ENCODE results near the gene SPAG17. TPM values are rescaled to one million over a fixed set of nuclear protein-coding genes. Genes with fewer than 3 reads are reported as not detected.

The SPAG17 gene
- total RNA-seq, 1 donor = 0.09 TPM

- no peak for DNase-seq (ENCODE audit: low read depth)
- TF ChIP-seq, protein P1, sequence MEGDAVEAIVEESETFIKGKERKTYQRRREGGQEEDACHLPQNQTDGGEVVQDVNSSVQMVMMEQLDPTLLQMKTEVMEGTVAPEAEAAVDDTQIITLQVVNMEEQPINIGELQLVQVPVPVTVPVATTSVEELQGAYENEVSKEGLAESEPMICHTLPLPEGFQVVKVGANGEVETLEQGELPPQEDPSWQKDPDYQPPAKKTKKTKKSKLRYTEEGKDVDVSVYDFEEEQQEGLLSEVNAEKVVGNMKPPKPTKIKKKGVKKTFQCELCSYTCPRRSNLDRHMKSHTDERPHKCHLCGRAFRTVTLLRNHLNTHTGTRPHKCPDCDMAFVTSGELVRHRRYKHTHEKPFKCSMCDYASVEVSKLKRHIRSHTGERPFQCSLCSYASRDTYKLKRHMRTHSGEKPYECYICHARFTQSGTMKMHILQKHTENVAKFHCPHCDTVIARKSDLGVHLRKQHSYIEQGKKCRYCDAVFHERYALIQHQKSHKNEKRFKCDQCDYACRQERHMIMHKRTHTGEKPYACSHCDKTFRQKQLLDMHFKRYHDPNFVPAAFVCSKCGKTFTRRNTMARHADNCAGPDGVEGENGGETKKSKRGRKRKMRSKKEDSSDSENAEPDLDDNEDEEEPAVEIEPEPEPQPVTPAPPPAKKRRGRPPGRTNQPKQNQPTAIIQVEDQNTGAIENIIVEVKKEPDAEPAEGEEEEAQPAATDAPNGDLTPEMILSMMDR (IDR thresholded peaks at IDR 0.05; ENCODE audit: insufficient read depth, low read length) = no peak
- no peak overlapping the region for H3K4me3 ChIP-seq (ENCODE audit: low read depth, low read length)
Measured at GRCh38 chr1:118210723-118211110, 25.7 kb upstream of the SPAG17 start.

DNA sequence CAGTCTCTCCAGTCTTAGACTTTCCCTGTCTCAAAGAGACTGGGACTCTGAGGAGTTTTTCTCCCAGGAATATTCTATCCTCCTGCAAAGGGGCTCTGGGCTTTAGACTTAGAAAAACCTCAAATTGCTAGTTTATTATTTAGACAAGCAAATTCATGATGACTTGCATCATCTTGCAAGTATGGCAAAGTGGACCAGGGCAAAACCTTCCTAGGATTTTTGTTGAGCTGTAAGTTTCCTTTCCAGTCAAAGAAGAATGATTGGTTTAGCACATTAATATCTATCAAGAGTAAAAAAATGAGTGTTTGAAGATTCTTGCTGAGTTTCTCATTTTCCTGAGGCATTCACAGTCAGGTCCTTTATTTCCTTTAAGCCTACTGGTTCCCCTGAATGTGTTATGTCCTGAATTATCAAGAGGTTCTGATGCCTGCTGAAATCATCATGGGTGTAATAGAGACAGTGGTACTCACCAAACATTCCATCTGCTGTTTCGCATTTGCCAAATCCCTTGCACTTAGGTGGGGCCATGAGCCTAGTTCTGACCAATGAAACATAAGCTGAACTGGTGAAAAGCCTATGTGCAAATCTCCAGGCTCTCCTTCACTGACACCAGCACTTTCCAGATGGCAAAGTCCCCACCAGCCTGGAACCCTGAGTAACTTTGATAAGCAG is 25.2 kb upstream of the SPAG17 start:
- DNase-seq (ENCODE audit: low read depth) = no peak
- TF ChIP-seq, protein P1 (IDR thresholded peaks at IDR 0.05; ENCODE audit: insufficient read depth, low read length) = no peak
- no peak overlapping the region for H3K4me3 ChIP-seq (ENCODE audit: low read depth, low read length)

DNA sequence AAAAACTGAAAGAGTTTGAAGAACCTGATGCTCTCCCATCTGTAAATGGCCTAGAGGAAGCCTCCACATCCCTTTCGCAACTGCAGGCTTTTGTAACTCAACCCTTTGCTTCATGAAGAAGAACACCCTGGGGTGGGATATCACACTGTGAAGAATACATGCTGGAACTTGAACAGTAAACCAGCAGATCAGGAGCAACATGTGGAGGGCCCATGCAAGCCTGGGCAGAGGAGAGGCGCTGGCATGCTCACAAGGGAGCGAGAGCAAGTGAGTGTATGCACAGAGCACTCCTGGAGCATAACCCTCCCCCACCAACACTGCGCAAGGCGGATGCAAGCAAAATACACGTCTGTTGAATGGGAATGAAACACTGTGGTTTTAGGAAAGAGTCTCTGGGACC is 24.6 kb upstream of the SPAG17 start:
- DNase-seq (ENCODE audit: low read depth) = no peak
- H3K4me3 ChIP-seq (ENCODE audit: low read depth, low read length) = no peak overlapping the region
- TF ChIP-seq, protein P1 (IDR thresholded peaks at IDR 0.05; ENCODE audit: insufficient read depth, low read length) = no peak

DNA sequence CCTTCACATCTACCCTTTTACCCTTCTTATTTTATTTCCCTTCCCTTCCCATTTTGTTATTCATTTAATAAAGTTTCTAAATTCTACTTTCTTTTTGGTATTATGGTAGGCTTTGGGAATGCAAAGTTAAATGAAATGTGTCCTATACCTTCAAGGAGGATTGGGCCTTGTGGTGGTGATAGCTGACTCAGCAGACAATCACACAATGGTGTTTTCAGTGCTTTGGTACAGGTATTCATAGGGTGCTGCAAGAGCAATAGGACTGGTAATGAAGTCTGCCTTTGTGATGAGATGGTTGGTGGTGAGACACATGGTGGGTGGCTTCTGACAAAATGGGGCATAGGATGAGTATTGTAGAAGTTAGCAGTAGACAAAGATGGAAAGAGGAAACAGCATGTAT is 21.9 kb upstream of the SPAG17 start:
- H3K4me3 ChIP-seq (ENCODE audit: low read depth, low read length) = no peak overlapping the region
- no peak for DNase-seq (ENCODE audit: low read depth)
- TF ChIP-seq, protein P1 (IDR thresholded peaks at IDR 0.05; ENCODE audit: insufficient read depth, low read length) = no peak

- H3K4me3 ChIP-seq (ENCODE audit: low read depth, low read length) = no peak overlapping the region
- DNase-seq (ENCODE audit: low read depth) = no peak
- TF ChIP-seq, protein P1 (IDR thresholded peaks at IDR 0.05; ENCODE audit: insufficient read depth, low read length) = no peak
Measured at GRCh38 chr1:118204648-118205047, 19.6 kb upstream of the SPAG17 start.

GRCh38 chr1:118204105-118204504 is 19.1 kb upstream of the SPAG17 start:
- DNase-seq (ENCODE audit: low read depth) = no peak
- no peak overlapping the region for H3K4me3 ChIP-seq (ENCODE audit: low read depth, low read length)
- TF ChIP-seq, protein P1 (IDR thresholded peaks at IDR 0.05; ENCODE audit: insufficient read depth, low read length) = no peak

DNA sequence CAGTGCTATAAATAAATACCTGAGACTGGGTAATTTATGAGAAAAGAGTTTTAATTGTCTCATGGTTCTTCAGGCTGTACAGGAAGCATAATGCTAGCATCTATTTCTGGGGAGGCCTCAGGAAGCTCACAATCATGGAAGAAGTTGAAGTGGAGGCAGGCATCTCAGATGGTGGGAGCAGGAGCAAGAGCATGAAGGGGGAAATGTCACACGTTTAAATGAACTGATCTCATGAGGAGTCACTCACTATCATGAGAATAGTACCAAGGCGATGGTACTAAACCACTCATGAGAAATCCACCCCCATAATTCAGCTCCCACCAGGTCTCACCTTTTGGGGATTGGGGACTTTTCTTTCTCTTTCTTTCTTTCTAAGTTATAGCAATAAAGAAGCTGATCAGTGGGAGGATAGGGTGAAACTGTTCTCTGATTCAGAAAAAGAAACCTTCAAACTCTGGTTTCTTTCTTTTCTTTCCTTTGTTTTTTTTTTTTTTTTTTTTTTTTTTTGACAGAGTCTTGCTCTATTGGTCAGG is 17.1 kb upstream of the SPAG17 start:
- DNase-seq (ENCODE audit: low read depth) = no peak
- no peak overlapping the region for H3K4me3 ChIP-seq (ENCODE audit: low read depth, low read length)
- TF ChIP-seq, protein P1 (IDR thresholded peaks at IDR 0.05; ENCODE audit: insufficient read depth, low read length) = no peak
